T-helper 1 cell (primary cell): Measurements from ENCODE around the gene CASP3.
"Not testable (repeated sequence)": the region's sequence is repeated elsewhere in the genome, so short reads cannot be mapped to it uniquely, and the experiment has no call there.

Experiments
- DNase-seq, 5 donors: peaks; one replicate each; pipeline ENCODE4 v3.0.0-alpha.2; 2012 to 2020

CASP3 gene

GRCh38 chr4:184593461-184593860 is 55.8 kb downstream of the CASP3 start:
- DNase-seq, result no peak

DNA sequence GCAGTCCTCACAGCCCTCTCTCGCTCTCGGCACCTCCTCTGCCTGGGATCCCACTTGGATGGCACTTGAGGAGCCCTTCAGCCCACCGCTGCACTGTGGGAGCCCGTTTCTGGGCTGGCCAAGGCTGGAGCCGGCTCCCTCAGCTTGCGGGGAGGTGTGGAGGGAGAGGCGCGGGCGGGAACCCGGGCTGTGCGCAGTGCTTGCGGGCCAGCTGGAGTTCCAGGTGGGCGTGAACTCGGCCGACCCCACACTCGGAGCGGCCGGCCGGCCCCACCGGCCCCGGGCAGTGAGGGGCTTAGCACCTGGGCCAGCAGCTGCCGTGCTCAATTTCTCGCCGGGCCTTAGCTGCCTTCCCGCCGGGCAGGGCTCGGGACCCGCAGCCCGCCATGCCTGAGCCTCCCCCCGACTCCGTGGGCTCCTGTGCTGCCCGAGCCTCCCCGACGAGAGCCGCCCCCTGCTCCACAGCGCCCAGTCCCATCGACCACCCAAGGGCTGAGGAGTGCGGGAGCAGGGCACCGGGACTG is 57.4 kb downstream of the CASP3 start:
- not testable (repeated sequence) for DNase-seq

GRCh38 chr4:184591070-184591677 is 58.1 kb downstream of the CASP3 start:
- DNase-seq, result no peak

GRCh38 chr4:184590196-184590595 is 59.1 kb downstream of the CASP3 start:
- DNase-seq, result no peak

- no peak for DNase-seq
These were observed 60.4 kb downstream of the CASP3 start for GRCh38 chr4:184588893-184589292.

DNA sequence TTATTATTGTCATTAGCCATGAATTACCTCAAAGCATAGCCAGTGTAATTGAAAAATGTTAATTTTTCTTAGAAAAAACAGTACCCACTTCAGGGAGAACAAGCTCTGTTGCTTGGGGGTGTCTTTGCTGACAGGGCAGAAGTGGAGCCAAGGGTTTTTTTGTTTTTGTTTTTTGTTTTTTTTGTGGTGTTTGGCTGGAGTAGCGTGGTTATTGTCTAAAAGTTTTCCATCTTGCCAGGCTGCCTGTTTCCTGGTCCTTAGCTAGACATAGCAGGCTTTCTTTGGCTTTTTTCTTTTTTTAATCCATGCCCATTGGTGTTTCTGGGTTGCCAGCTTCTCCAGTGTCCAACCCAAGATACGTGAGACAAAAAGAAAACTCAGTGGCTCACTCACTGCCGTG is 61.5 kb downstream of the CASP3 start:
- no peak for DNase-seq

- DNase-seq, result no peak
These were observed 62.0 kb downstream of the CASP3 start for GRCh38 chr4:184587221-184587620.

DNA sequence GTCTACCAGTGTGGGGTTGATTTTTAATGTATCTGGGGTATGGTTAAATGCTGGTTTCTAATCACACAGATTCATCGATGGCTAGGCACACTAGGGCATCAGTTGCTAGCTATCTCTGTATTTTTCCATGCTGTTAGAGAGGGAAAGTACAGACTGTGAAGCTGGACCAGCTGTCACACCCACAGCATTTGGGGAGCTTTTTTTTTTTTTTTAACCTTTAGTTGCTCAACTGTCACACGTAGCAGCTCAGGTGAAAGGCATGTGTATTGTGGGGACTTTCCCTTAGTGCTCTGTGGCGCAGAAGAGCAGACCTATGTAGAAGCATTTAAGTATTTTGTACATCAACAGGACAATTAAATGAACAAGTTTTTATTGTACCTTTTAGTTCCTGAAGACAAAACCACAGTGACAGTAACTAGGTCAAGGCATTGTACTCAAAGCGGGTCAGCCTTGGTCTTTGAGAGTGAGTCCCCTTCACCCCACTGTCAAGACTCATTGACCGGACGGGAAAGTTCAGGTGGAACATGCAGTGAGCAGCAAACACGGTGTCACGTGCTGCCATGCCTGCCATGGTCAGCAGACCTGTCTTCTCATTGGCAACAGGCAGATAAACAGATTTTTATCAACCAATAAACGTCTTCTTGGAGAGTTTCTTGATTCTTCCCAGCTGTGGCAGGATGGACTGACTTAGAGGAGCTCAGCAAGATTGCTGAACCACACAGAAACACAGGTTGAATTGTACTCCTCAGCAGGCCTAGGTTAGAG is 65.3 kb downstream of the CASP3 start:
- peak in 1 of 5 donors; percentile 18 for DNase-seq
